ENCODE data around the gene GLIS1. TPM values are rescaled to one million over a fixed set of nuclear protein-coding genes. Genes with fewer than 3 reads are reported as not detected.

The GLIS1 gene
- total RNA-seq, 1 experiment from 2014 or later = 0.39 TPM

DNA sequence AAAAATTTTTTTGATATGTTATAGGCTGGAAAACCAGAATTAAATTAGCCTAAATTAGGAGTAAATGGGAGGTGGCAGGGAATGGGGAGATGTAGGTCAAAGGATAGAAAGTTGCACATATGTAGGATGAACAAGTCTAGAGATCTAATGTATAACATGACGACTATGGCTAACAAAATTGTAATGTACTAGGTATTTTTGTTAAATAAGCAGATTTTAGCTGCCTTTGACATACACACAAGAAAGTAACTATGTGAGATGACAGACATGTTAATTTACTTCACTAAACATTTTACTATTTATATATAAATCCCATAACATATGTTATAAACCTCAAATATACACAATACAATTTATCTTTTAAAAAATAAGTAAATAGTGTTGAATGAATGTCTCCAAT lies 30.2 kb upstream of the GLIS1 start:
- RAD21 ChIA-PET (ENCODE audit: low non-redundant PET in 1 of 2, low total read pairs in 2 of 2, uncharacterized antibody in 2 of 2, unreplicated experiment in 2 of 2) = no interaction called here
- ATAC-seq (no peak), DNase-seq (ENCODE audit: low read depth, low spot score) (no peak)
- intact Hi-C loops (cut with micrococcal nuclease) = loop anchor here (5.0 kb wide), 1 partner anchor 282 kb away; no protein-coding TSS in a partner anchor
- 0 out of 2 replicates have a peak, but pooled peaks cover 3% of the 10 kb centered on the region for H4K20me1 ChIP-seq (ENCODE audit: insufficient read depth)
- no peak for TF ChIP-seq POLR2A (IDR thresholded peaks at IDR 0.05; ENCODE audit: borderline replicate concordance, extremely low read depth, insufficient read depth, insufficient read length)
- no peak for TF ChIP-seq TCF7L2 (IDR thresholded peaks at IDR 0.05; ENCODE audit: borderline replicate concordance, extremely low read depth, insufficient read depth, insufficient read length)
- TF ChIP-seq YY1 (IDR thresholded peaks at IDR 0.05; ENCODE audit: extremely low read depth, insufficient replicate concordance, low read depth, low read length) = no peak
- TF ChIP-seq, protein P1, sequence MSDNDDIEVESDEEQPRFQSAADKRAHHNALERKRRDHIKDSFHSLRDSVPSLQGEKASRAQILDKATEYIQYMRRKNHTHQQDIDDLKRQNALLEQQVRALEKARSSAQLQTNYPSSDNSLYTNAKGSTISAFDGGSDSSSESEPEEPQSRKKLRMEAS (IDR thresholded peaks at IDR 0.05) = no peak
- no peak for TF ChIP-seq ELF1 (IDR thresholded peaks at IDR 0.05; ENCODE audit: borderline replicate concordance, low read depth)
- no peak for TF ChIP-seq CBX3 (IDR thresholded peaks at IDR 0.05; ENCODE audit: low read depth)
- TF ChIP-seq SRF (IDR thresholded peaks at IDR 0.05; ENCODE audit: low read depth) = no peak
- no peak for TF ChIP-seq JUND (IDR thresholded peaks at IDR 0.05)
- TF ChIP-seq FOSL1 (IDR thresholded peaks at IDR 0.05; ENCODE audit: low read depth) = no peak
- no peak for TF ChIP-seq ZFX (IDR thresholded peaks at IDR 0.05)
- TF ChIP-seq ZNF274 (IDR thresholded peaks at IDR 0.05; ENCODE audit: low read depth, low read length) = no peak
- no peak for TF ChIP-seq SP1 (IDR thresholded peaks at IDR 0.05; ENCODE audit: low read depth)
- no peak overlapping the region for H3K27ac ChIP-seq (ENCODE audit: low read depth, low read length)
- peaks cover 14 to 27% of the 10 kb centered on the region in 2 experiments; a peak in 2 of 4 replicates for H3K36me3 ChIP-seq (ENCODE audit: control insufficient read depth in 1 of 2, insufficient read depth in 2 of 2, low read length in 2 of 2)
- no peaks in the 10 kb centered on the region for H3K9me3 ChIP-seq (ENCODE audit: control insufficient read depth in 1 of 2, insufficient read depth in 1 of 2, low read depth in 1 of 2, low read length in 2 of 2)
- POLR2A ChIA-PET = no interaction called here
- no peak overlapping the region for H3K4me3 ChIP-seq (replicated peaks in 1 of 2; ENCODE audit: low read depth in 1 of 2, low read length in 2 of 2)
- H3K27me3 ChIP-seq (ENCODE audit: insufficient read depth, low read length) = no peaks in the 10 kb centered on the region
- H3K9ac ChIP-seq (ENCODE audit: low read length) = no peak overlapping the region
- no peaks in the 10 kb centered on the region for H3K79me2 ChIP-seq (ENCODE audit: insufficient read depth, low read length)
- BruUV-seq (replicated peaks) = no TSS peak
- no peaks in the 10 kb centered on the region for H3K9me2 ChIP-seq (ENCODE audit: insufficient read depth)
- CTCF ChIA-PET = no interaction called here
- H3K4me2 ChIP-seq (ENCODE audit: low read length) = no peak overlapping the region
- no peak overlapping the region for H2AFZ ChIP-seq (ENCODE audit: low read depth, low read length, poor library complexity, severe bottlenecking)
- no peaks in the 10 kb centered on the region for H3K4me1 ChIP-seq (ENCODE audit: control insufficient read depth in 1 of 2, insufficient read depth in 2 of 2, low read length in 2 of 2)
